NB4 (cell line): ENCODE measurements around the gene PPM1F.

ENCODE experiments used
- DNase-seq: peaks from one replicate; pipeline ENCODE4 v3.0.0; 2010; ENCODE audit warnings: low read depth
- H3K4me3 ChIP-seq: one replicate; pipeline ENCODE4 v1.5.1; 2011; ENCODE audit warnings: mild to moderate bottlenecking, low read depth, low read length, moderate library complexity
- CTCF ChIP-seq: IDR thresholded peaks from one replicate; pipeline ENCODE4 v1.5.1; 2012; ENCODE audit warnings: low read depth, low read length
- MAX ChIP-seq: IDR thresholded peaks from 2 replicates; pipeline ENCODE4 v1.6.1; 2011; ENCODE audit warnings: low read depth, low read length
- MYC ChIP-seq: IDR thresholded peaks from 2 replicates; pipeline ENCODE4 v1.6.1; 2011; ENCODE audit warnings: low read depth, low read length
- POLR2A ChIP-seq: IDR thresholded peaks from 2 replicates; pipeline ENCODE4 v1.6.1; 2011; ENCODE audit warnings: mild to moderate bottlenecking; ENCODE audit not compliant: insufficient read length; ENCODE audit errors: extremely low read depth

The PPM1F gene

DNA sequence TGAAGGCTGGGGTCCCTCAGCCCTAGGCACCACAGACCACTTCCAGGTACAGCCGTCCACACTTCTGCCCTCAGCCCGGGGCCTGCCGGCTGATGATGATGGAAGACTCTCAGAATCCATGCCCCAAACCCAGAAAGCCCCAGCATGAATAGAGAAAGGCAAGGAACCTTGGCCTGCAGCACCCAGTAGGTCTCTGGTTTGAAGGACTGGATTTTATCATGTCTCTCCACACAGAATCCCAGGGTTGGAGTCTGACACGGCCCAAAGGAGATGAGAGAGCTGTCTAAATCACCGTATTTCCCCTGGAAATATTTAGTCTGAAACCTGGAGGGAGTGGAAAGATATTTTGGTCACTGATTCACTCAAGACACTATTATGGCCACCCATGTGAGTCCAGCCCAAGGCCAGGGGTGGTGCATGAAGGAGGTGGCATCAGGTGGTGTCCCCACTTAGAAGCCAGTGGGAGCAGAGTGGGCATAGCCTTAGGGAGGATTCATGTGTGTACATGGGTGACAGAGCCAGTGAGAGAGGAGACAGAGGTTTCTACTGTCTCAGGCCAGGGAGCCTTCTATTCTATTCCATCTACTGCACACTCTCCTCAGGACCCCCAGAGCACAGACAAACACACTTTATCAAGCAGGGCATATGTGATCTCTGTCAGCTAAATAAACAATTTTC, 15.9 kb upstream of the PPM1F start:
- TF ChIP-seq MYC (no peak), CTCF (no peak), MAX (no peak), POLR2A (no peak)
- no peak overlapping the region for H3K4me3 ChIP-seq

GRCh38 chr22:21967693-21968271, 15.1 kb upstream of the PPM1F start:
- TF ChIP-seq CTCF (no peak), MAX (no peak), MYC (no peak), POLR2A (no peak)
- no peak overlapping the region for H3K4me3 ChIP-seq
- DNase-seq, result no peak

More for the DNA sequence above, 15.9 kb upstream of the PPM1F start:
- no peak for DNase-seq

GRCh38 chr22:21966643-21967516, 14.2 kb upstream of the PPM1F start:
- DNase-seq, result no peak

GRCh38 chr22:21965762-21966288, 13.2 kb upstream of the PPM1F start:
- H3K4me3 ChIP-seq, result no peak overlapping the region
- DNase-seq, result no peak
- TF ChIP-seq CTCF (no peak), POLR2A (no peak), MYC (no peak), MAX (no peak)

More at GRCh38 chr22:21966643-21967516, 14.2 kb upstream of the PPM1F start:
- TF ChIP-seq POLR2A (no peak), MAX (no peak), MYC (no peak), CTCF (no peak)
- H3K4me3 ChIP-seq, result no peak overlapping the region

DNA sequence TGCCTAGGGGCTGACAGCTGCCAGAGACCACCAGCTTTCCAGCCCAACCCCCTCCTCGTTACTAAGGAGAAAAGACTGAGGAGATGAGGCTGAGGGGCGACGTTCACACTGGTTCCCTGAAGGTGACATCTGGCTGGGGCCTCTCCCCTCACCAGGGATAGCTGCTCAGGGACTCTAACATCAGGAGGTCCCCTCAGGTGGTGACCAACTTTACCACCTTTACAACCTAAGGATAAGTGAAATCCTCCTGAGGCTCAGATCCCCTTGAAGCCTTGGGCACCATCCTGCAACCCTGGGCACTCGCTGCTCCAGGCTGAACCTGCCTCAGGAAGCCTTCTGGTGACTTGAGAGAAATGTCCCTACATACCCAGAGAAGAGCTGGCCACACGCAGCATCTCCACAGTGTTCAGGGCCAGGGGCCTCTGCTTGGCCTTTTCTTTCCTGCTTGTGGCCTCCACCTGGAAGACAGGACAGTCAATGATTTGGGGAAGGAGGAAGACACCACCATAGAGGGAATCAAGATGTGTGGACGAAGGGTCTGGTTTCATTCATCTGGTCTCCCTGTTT, 12.4 kb upstream of the PPM1F start:
- TF ChIP-seq POLR2A (no peak), MYC (no peak), CTCF (no peak), MAX (no peak)
- no peak overlapping the region for H3K4me3 ChIP-seq
- no peak for DNase-seq
